T-helper 17 cell (primary cell): ENCODE data around the gene GP1BA. TPM values are rescaled to one million over a fixed set of nuclear protein-coding genes. Genes with fewer than 3 reads are reported as not detected.

Experiments used
- ATAC-seq: fragments of 150-1000 bp; cut with Tn5 transposase; 2 replicates; pipeline ENCODE4 v1.10.0; 2021; ENCODE audit warnings: mild to moderate bottlenecking, moderate library complexity
- DNase-seq, 3 donors: peaks; one replicate each; pipeline versions ENCODE4 v3.0.0 to v3.0.0-alpha.2; 2020 to 2021
- H3K9me3 ChIP-seq: one replicate; pipeline ENCODE4 v1.7.0; 2013; ENCODE audit warnings: low read length, mild to moderate bottlenecking; ENCODE audit not compliant: control insufficient read depth, poor library complexity, severe bottlenecking
- H3K27ac Mint-ChIP-seq: one replicate; pipeline ENCODE4 v1.8.0; 2022; ENCODE audit warnings: mild to moderate bottlenecking, moderate library complexity, mixed read lengths
- H3K27me3 Mint-ChIP-seq: one replicate; pipeline ENCODE4 v1.8.0; 2022; ENCODE audit warnings: mixed read lengths
- H3K36me3 Mint-ChIP-seq: one replicate; pipeline ENCODE4 v1.8.0; 2022; ENCODE audit warnings: low read depth, mixed read lengths
- H3K4me1 Mint-ChIP-seq: one replicate; pipeline ENCODE4 v1.8.0; 2022; ENCODE audit warnings: mild to moderate bottlenecking, mixed read lengths
- H3K4me3 Mint-ChIP-seq: one replicate; pipeline ENCODE4 v1.8.0; 2022; ENCODE audit warnings: mild to moderate bottlenecking, moderate library complexity, mixed read lengths
- total RNA-seq, 4 donors: library from RNA in 2 of 4; stranded (reverse) in 2 of 4; gene quantifications; one replicate each; pipeline ENCODE4 v1.2.3 and lab custom pipeline; 2022 to 2026

GP1BA gene
- total RNA-seq, 2 donors from 2014 or later: 1.6 to 22.9 TPM

DNA sequence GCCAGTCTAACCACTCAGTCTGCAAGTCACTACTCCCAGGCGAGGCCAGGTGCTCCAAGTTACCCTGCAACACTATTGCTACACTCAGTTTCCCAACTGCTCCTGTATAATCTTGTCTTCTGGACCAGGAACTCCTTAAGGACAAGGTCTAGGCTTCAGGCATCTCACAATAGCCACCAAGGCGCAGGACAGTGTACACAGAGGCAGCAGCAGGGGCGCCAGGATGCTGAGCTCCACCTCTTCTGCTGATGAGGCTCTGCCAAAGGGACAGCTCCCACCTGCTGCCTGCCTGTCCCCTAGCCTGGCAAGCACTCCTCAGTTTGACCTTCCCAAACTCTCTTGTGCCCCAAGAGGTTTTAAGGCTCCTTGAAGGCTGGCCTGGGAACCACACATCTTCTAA, 4.4 kb downstream of the GP1BA start:
- peaks cover 36% of the 10 kb centered on the region for H3K4me1 Mint-ChIP-seq
- DNase-seq (no peak), ATAC-seq (no peak)
- H3K9me3 ChIP-seq: no peaks in the 10 kb centered on the region
- H3K36me3 Mint-ChIP-seq: peaks cover 7% of the 10 kb centered on the region
- H3K27me3 Mint-ChIP-seq: no peaks in the 10 kb centered on the region
- H3K27ac Mint-ChIP-seq: peak overlapping the region; percentile 43
- H3K4me3 Mint-ChIP-seq: no peak overlapping the region

DNA sequence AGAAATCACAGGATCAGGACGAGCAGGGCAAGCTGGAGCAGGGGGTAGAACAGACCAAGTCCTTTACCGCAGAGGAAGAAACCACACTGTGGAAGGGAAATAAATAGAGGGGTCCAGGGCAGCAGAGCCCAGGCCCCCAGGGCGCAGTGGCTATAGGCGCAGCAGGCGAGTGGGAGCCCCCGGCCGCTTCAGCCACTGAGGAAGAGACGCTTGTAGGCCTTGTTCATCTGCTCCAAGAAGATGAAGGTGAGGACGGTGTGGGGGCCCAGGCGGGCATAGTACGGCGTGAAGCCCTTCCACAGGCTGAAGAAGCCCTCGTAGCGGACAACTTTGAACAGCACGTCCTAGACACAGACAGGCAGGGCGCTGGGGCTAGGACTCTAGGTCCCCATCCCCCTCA, 5.5 kb downstream of the GP1BA start:
- H3K27ac Mint-ChIP-seq: no peak overlapping the region
- H3K4me3 Mint-ChIP-seq: peak overlapping the region; percentile 28
- H3K4me1 Mint-ChIP-seq: peaks cover 45% of the 10 kb centered on the region
- no peaks in the 10 kb centered on the region for H3K9me3 ChIP-seq
- no peak for ATAC-seq
- peaks cover 10% of the 10 kb centered on the region for H3K36me3 Mint-ChIP-seq
- H3K27me3 Mint-ChIP-seq: no peaks in the 10 kb centered on the region
- DNase-seq: no peak

DNA sequence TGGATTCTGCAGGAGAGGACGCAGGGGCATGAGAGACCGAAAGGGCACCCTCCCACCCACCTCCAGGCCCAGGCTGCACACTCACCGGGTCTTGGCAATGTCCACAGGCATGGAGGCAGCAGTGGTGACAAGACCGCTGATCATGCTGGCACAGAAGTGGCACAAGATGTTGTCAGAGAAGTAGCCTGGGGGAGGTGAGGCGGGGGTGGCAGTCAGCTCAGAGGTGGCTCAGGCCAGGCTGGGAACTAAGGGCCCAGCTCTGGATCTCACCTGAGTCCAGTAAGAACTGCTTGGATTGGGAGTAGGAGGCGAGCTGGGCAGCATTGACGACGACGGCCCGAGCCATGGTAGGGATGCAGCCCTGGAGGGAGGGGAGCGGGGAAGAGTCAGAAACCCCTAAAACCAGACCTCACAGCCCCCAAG, 6.0 kb downstream of the GP1BA start:
- peak overlapping the region; percentile 99 for H3K4me3 Mint-ChIP-seq

DNA sequence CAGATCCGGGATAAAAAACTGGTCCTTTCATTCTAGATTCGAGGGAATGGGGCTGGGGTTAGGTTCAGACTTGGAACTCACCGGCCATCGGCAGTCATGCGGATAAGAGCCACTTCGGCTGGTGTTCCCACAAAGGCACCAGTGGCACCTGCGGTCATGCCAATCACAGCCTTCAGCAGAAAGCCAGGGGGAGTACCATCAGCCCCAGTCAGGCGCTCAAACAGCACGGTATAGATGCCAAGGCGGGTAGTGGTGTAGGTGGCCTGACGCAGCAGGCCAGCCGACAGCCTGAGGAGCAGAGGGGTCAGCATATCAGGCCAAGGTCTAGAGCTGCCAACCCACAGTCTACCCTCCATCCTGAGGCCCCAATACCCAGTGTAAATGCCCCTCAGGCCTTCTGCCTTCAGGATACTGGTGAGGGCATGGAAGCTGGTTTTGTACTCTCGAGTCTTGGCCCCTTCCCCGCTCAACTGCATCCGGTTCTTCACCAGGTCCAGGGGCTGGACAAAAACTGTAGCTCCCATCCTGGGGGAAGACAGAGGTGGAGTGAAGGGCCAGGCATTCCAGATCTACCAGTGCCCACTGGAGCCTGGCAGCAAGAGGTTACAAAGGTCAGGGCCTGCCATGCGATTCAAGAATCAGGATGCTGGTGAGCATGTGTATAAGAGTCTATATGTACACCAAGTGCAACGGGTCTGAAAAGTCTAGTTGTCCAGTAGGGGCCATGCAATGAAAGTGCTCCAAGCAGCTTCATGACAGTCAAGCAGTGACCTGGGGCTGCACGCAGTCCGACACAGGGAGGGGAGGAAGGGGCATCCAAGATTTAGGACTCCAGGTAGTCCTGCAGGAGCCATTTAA, 6.8 kb downstream of the GP1BA start:
- H3K4me1 Mint-ChIP-seq: peaks cover 49% of the 10 kb centered on the region
- H3K36me3 Mint-ChIP-seq: peaks cover 10% of the 10 kb centered on the region
- no peaks in the 10 kb centered on the region for H3K9me3 ChIP-seq
- DNase-seq: no peak
- H3K27ac Mint-ChIP-seq: peak overlapping the region; percentile 97
- no peaks in the 10 kb centered on the region for H3K27me3 Mint-ChIP-seq
- peak overlapping the region; percentile 99 for H3K4me3 Mint-ChIP-seq
- no peak for ATAC-seq

More for the DNA sequence above, 6.0 kb downstream of the GP1BA start:
- H3K9me3 ChIP-seq: no peaks in the 10 kb centered on the region
- no peaks in the 10 kb centered on the region for H3K27me3 Mint-ChIP-seq
- DNase-seq: no peak
- no peak for ATAC-seq
- no peak overlapping the region for H3K27ac Mint-ChIP-seq
- peaks cover 10% of the 10 kb centered on the region for H3K36me3 Mint-ChIP-seq
- H3K4me1 Mint-ChIP-seq: peaks cover 49% of the 10 kb centered on the region

DNA sequence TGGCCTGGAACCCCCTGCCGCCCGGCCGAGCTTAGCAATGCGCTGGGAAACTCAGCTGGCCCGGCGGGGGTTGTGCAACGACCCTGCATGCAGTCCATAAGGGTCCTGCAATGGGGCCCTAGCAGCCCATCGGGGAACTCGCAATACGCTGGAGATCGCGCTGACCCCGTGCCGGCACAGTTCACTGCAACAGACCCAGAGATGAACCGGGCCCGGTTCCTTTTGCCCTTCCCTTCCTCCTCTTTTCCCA, 7.4 kb downstream of the GP1BA start:
- peak; percentile 3 for ATAC-seq

DNA sequence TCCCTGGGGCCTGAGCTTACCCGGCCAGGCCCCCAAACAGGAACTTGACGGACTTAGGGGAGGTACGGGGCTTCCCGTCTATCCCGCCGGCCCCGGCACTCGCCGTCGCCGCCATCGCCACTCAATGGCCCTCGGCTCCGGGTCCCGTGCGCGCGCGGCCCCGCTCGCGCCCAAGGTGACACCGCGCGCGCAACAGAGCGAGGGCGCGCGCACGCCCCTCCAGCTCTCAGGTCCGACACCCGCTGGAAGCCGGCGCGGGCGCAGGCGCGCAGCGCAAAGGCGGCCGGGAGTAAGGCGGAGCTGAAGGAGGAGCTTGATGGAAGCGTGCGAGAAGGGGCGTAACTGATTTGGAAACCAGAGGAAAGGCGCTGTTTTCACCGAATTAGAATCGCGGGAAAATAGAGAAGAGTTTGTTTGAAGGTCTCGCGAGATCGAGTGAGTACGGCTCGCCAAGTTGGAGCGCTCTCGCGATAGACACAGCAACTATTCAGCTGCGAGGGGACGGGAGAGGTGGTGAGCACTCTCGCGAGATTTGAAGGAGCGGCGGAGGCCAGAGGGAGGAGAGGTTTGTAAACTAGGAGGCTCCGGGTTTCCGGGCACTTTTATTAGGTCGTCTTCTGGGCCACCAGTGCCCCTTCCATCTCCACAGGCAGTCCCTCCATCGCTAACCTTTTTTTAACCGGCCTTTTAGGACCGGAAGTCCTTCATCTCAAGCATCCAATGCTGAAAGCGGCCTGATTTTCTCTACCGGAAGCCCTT, 7.9 kb downstream of the GP1BA start, which contains the start of the genes RNF167 and SLC25A11:
RNF167 (plus strand) TSS at position 473 of the 759 bp plus-strand sequence. CDS start 642 bp downstream, outside the sequence.
SLC25A11 (minus strand) TSS at position 251 of the 759 bp plus-strand sequence; CDS start at position 115, 136 bp downstream.
- Mint-ChIP-seq H3K36me3 (peaks cover 13% of the 10 kb centered on the region), H3K4me1 (peaks cover 53% of the 10 kb centered on the region), H3K27ac (peak within 1 kb of the TSS; percentile 97), H3K4me3 (peak within 1 kb of the TSS; percentile 99), H3K27me3 (no peaks in the 10 kb centered on the region)
- peak; percentile 88 to 95 (median 92) for DNase-seq
- no peaks in the 10 kb centered on the region for H3K9me3 ChIP-seq
- peak; percentile 87 for ATAC-seq

More for the DNA sequence above, 7.4 kb downstream of the GP1BA start:
- Mint-ChIP-seq H3K4me1 (peaks cover 49% of the 10 kb centered on the region), H3K4me3 (peak overlapping the region; percentile 99), H3K27me3 (no peaks in the 10 kb centered on the region), H3K36me3 (peaks cover 13% of the 10 kb centered on the region), H3K27ac (peak overlapping the region; percentile 97)
- H3K9me3 ChIP-seq: no peaks in the 10 kb centered on the region
- no peak for DNase-seq

DNA sequence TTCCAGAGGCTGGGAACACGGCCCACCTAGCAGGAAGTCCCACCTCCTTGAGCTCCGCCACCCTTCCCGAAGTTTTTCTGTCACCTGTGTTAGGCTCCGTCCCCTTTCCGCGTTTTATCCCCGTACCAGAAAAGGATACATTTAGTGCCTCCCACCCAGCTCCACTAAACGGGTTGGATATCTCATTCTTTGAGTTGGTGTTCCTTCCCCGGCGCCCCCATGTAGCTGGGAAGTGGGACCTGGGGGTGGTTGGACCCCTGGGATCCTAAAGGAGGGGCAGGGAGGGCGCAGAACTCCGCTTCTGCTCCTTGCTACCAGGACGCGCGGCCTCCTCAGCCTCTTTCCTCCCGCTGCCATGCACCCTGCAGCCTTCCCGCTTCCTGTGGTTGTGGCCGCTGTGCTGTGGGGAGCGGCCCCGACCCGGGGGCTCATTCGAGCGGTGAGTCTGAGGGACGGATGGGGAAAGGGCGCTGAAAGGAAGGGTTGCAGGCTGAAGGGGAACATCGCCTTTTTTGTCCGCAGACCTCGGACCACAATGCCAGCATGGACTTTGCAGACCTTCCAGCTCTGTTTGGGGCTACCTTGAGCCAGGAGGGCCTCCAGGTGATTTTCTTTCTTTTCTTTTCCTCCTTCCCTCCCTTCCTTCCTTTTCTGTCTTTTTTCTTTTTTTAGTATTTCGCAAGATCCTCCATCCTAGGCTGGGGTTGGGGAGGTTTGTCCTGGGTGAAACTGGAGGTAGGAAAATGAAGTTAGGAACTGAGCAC, 8.7 kb downstream of the GP1BA start:
- Mint-ChIP-seq H3K36me3 (peaks cover 21% of the 10 kb centered on the region), H3K4me3 (peak overlapping the region; percentile 99), H3K4me1 (peaks cover 60% of the 10 kb centered on the region), H3K27me3 (no peaks in the 10 kb centered on the region), H3K27ac (peak overlapping the region; percentile 97)
- peak; percentile 26 to 35 (median 29) for DNase-seq
- H3K9me3 ChIP-seq: no peaks in the 10 kb centered on the region
- no peak for ATAC-seq

DNA sequence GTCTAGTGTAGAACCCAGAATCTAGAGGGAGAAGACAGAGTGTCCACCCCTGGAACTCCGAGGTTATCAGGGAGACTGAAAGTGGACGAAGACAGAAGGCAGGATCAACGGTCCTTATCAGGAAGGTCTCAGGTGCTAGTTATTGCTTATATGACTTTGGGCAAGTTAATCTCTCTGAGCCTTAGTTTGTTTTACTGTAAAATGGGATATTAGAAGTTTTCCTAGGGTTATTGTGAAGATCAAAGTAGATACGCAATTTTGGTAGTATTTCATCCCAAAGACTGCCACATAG, 9.2 kb downstream of the GP1BA start:
- H3K27ac Mint-ChIP-seq: peak overlapping the region; percentile 97
- ATAC-seq: no peak
- no peaks in the 10 kb centered on the region for H3K9me3 ChIP-seq
- peaks cover 59% of the 10 kb centered on the region for H3K4me1 Mint-ChIP-seq
- no peak for DNase-seq
- peaks cover 21% of the 10 kb centered on the region for H3K36me3 Mint-ChIP-seq
- H3K4me3 Mint-ChIP-seq: peak overlapping the region; percentile 99
- no peaks in the 10 kb centered on the region for H3K27me3 Mint-ChIP-seq

DNA sequence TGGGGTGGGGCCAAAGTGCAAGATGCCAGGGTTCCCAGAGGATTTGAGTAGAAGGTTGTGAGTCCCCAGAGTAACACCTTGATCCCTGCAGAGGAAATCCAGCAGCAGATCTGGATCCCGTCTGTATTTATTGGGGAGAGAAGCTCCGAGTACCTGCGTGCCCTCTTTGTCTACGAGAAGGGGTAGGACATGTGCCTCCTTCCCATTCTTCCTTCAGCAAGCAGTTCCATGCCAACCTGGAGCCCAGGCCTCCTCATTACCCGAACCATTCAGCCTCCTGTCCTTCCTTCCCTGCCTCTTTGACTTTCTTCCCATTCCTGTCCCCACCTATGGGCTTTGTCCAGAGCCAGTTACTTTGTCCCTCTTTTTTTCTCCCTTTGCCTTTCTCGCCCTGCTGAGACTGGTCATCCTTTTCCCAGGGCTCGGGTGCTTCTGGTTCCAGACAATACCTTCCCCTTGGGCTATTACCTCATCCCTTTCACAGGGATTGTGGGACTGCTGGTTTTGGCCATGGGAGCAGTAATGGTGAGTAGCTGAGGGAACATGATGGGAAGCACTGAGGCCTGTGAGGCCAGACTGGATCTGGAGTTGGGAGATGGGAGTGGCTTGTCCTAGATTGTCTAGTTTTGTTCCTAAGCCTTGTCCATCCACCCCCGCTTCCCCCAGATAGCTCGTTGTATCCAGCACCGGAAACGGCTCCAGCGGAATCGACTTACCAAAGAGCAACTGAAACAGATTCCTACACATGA, 10.9 kb downstream of the GP1BA start:
- Mint-ChIP-seq H3K27ac (peak overlapping the region; percentile 97), H3K4me3 (peak overlapping the region; percentile 100), H3K27me3 (no peaks in the 10 kb centered on the region), H3K4me1 (peaks cover 65% of the 10 kb centered on the region), H3K36me3 (peaks cover 28% of the 10 kb centered on the region)
- no peak for DNase-seq
- no peak for ATAC-seq
- H3K9me3 ChIP-seq: no peaks in the 10 kb centered on the region

DNA sequence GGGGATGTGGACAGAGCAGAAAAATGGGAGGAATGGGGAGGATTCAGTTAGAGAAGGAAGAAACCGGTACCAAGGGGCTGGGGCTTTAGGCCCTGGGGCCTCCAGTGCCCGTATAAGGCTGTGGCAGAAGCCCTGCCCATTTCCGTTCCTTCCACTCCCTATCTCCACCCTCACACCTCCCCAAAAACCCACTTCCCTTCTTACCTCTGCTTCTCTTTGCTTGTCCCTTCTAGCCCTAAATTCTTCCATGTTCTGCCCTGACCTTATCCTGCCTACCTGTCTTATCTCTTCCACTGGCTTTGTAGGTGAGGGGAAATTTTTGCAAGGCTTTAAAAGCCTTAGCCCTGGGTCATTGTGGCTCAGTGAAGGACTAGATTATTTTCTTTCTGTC, 12.1 kb downstream of the GP1BA start:
- H3K27me3 Mint-ChIP-seq: no peaks in the 10 kb centered on the region
- H3K9me3 ChIP-seq: no peaks in the 10 kb centered on the region
- peak overlapping the region; percentile 100 for H3K4me3 Mint-ChIP-seq
- H3K27ac Mint-ChIP-seq: peak overlapping the region; percentile 93
- H3K36me3 Mint-ChIP-seq: peaks cover 28% of the 10 kb centered on the region
- DNase-seq (peak in 1 of 3 donors; percentile 45), ATAC-seq (no peak)
- peaks cover 61% of the 10 kb centered on the region for H3K4me1 Mint-ChIP-seq

DNA sequence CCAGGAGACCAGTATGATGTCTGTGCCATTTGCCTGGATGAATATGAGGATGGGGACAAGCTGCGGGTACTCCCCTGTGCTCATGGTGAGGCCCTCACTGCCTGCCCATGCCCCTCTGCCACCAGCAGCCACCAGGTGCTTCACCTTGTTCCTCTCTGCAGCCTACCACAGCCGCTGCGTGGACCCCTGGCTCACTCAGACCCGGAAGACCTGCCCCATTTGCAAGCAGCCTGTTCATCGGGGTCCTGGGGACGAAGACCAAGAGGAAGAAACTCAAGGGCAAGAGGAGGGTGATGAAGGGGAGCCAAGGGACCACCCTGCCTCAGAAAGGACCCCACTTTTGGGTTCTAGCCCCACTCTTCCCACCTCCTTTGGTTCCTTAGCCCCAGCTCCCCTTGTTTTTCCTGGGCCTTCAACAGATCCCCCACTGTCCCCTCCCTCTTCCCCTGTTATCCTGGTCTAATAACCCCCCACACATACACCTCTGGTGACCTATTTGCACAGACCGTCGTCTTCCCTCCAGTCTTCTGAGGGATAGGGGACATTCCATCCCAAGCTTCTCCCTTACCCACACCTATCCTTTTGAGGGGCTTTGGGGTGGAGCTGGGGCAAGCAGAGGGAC, 12.6 kb downstream of the GP1BA start:
- H3K36me3 Mint-ChIP-seq: peaks cover 28% of the 10 kb centered on the region
- no peak for ATAC-seq

More for the DNA sequence above, 12.6 kb downstream of the GP1BA start:
- DNase-seq: no peak
- Mint-ChIP-seq H3K4me3 (peak overlapping the region; percentile 100), H3K4me1 (peaks cover 59% of the 10 kb centered on the region), H3K27me3 (no peaks in the 10 kb centered on the region), H3K27ac (peak overlapping the region; percentile 93)
- no peaks in the 10 kb centered on the region for H3K9me3 ChIP-seq
